Brain microvascular endothelial cell (primary cell): ENCODE measurements around the gene ABCC10.
A peak's percentile ranks its signal among the peaks of the same experiment; 100 is the strongest.

Source experiments
- DNase-seq: peaks from one replicate; pipeline ENCODE4 v3.0.0-alpha.2; 2020
- H3K27ac ChIP-seq: fragments of 250-450 bp; sonication (Bioruptor Pico); 2 replicates; pipeline ENCODE4 v1.5.1; 2020; ENCODE audit warnings: mild to moderate bottlenecking, moderate library complexity
- H3K27me3 ChIP-seq: fragments of 250-450 bp; sonication (Bioruptor Pico); replicated peaks from 2 replicates; pipeline ENCODE4 v1.5.1; 2020; ENCODE audit warnings: mild to moderate bottlenecking
- H3K36me3 ChIP-seq: fragments of 250-450 bp; sonication (Bioruptor Pico); replicated peaks from 2 replicates; pipeline ENCODE4 v1.5.1; 2020; ENCODE audit warnings: mild to moderate bottlenecking
- H3K4me3 ChIP-seq: 2 replicates; pipeline ENCODE4 v1.5.1; 2011; ENCODE audit warnings: low read depth, mild to moderate bottlenecking, control low read depth, low read length, moderate library complexity
- CTCF ChIP-seq: IDR thresholded peaks from 2 replicates; pipeline ENCODE4 v1.5.1; 2011; ENCODE audit warnings: low read depth, mild to moderate bottlenecking, moderate library complexity, low read length, control low read depth, inconsistent platforms; ENCODE audit errors: missing control alignments
- in situ Hi-C: cut with HindIII; loops from 2 replicates; pipeline ENCODE4 v1.10.0; 2017; ENCODE audit warnings: low sequenced_read_pairs, low pct_ligation_motif_present

ABCC10 gene

GRCh38 chr6:43451939-43452338 is 24.6 kb downstream of the ABCC10 start:
- no peak overlapping the region for H3K4me3 ChIP-seq

GRCh38 chr6:43452896-43453295 is 25.6 kb downstream of the ABCC10 start:
- in situ Hi-C loops, result no loop called here
- TF ChIP-seq CTCF, result no peak
- H3K27me3 ChIP-seq, result no peaks in the 10 kb centered on the region
- H3K4me3 ChIP-seq, result no peak overlapping the region
- H3K27ac ChIP-seq, result no peak overlapping the region
- DNase-seq, result no peak
- peaks cover 32% of the 10 kb centered on the region for H3K36me3 ChIP-seq

More at GRCh38 chr6:43451939-43452338, 24.6 kb downstream of the ABCC10 start:
- in situ Hi-C loops, result no loop called here
- H3K27me3 ChIP-seq, result no peaks in the 10 kb centered on the region
- H3K27ac ChIP-seq, result no peak overlapping the region
- no peak for DNase-seq
- H3K36me3 ChIP-seq, result peaks cover 42% of the 10 kb centered on the region
- TF ChIP-seq CTCF, result no peak

- TF ChIP-seq CTCF, result no peak
- Histone ChIP-seq H3K27me3 (no peaks in the 10 kb centered on the region), H3K36me3 (peaks cover 25% of the 10 kb centered on the region), H3K27ac (no peak overlapping the region), H3K4me3 (no peak overlapping the region)
- no peak for DNase-seq
- in situ Hi-C loops, result no loop called here
Measured at GRCh38 chr6:43453831-43454230, 26.5 kb downstream of the ABCC10 start.

GRCh38 chr6:43454290-43454695 is 27.0 kb downstream of the ABCC10 start:
- H3K4me3 ChIP-seq, result peak overlapping the region; percentile 55
- in situ Hi-C loops, result no loop called here
- H3K27me3 ChIP-seq, result no peaks in the 10 kb centered on the region
- TF ChIP-seq CTCF, result peak; percentile 93
- H3K27ac ChIP-seq, result no peak overlapping the region
- DNase-seq, result peak; percentile 64
- H3K36me3 ChIP-seq, result peaks cover 20% of the 10 kb centered on the region

- in situ Hi-C loops, result no loop called here
- no peak for TF ChIP-seq CTCF
- Histone ChIP-seq H3K27me3 (no peaks in the 10 kb centered on the region), H3K4me3 (peak overlapping the region; percentile 55), H3K36me3 (peaks cover 14% of the 10 kb centered on the region), H3K27ac (no peak overlapping the region)
- no peak for DNase-seq
Measured at GRCh38 chr6:43454696-43455530, 27.6 kb downstream of the ABCC10 start.
